Body of pancreas (tissue), 4 donors: ENCODE measurements around the gene ICAM5. TPM values are rescaled to one million over a fixed set of nuclear protein-coding genes. Genes with fewer than 3 reads are reported as not detected.

Experiments
- ATAC-seq: fragments of 150-250 bp; one replicate; pipeline ENCODE4 v1.9.1; 2016
- DNase-seq, 4 donors: peaks; one replicate each; pipeline ENCODE4 v3.0.0-alpha.2; 2019
- H3K27ac ChIP-seq, 4 donors: fragments of 200-600 bp; sonication (generic); 1 replicate in 3 of 4; 2 replicates in 1 of 4; pipeline versions ENCODE4 v1.5.1 to v1.6.1; 2016 to 2019; ENCODE audit warnings: mild to moderate bottlenecking in 1 of 4, mixed read lengths in 1 of 4, moderate library complexity in 1 of 4
- H3K27me3 ChIP-seq, 2 donors: fragments of 200-600 bp; sonication (generic); one replicate each; pipeline ENCODE4 v1.6.0; 2016; ENCODE audit warnings: mild to moderate bottlenecking in 1 of 2
- H3K36me3 ChIP-seq, 2 donors: fragments of 200-600 bp; sonication (generic); replicated peaks in 1 of 2; 2 replicates each; pipeline ENCODE4 v1.5.1; 2016; ENCODE audit warnings: low read depth in 2 of 2; ENCODE audit not compliant: insufficient read depth in 1 of 2
- H3K4me1 ChIP-seq: fragments of 200-600 bp; sonication (generic); one replicate; pipeline ENCODE4 v1.6.0; 2016
- H3K4me3 ChIP-seq, 2 donors: fragments of 200-600 bp; sonication (generic); 1 replicate in 1 of 2; 2 replicates in 1 of 2; pipeline ENCODE4 v1.5.1; 2016 to 2019
- H3K9me3 ChIP-seq, 3 donors: fragments of 200-600 bp; sonication (generic); 1 replicate in 2 of 3; 2 replicates in 1 of 3; pipeline ENCODE4 v1.5.1; 2016
- POLR2A ChIP-seq, 3 donors: fragments of 450-650 bp; IDR thresholded peaks; one replicate each; pipeline ENCODE4 v1.6.1; 2016; ENCODE audit warnings: antibody characterized with exemption in 3 of 3, mild to moderate bottlenecking in 2 of 3
- whole genome bisulfite sequencing, 2 donors: methylation state at CpG; one replicate each; pipeline ENCODE4 v1.1.5; 2017; 5-methylcytosine and 5-hydroxymethylcytosine counted together
- intact Hi-C: fragments of 100-400 bp; cut with DNase I; formaldehyde crosslinking; loops from one replicate; pipeline ENCODE4 v1.15.1; 2023
- total RNA-seq, 2 donors: library from RNA; depleted of rRNA; stranded (reverse); fragments of >200 nt; gene quantifications; one replicate each; pipeline ENCODE4 v1.1.0, GENCODE V29; 2016
- TF ChIP-seq, protein P1 (sequence below), 7 experiments: fragments of 450-650 bp in 4 of 7; fragments of 200-600 bp in 3 of 7; sonication (generic) in 3 of 7; IDR thresholded peaks; one replicate each; pipeline ENCODE4 v1.5.1; 2016 to 2019; ENCODE audit warnings: antibody characterized with exemption in 7 of 7

Gene ICAM5
- total RNA-seq, 2 donors from 2014 or later = 0.33 TPM; not detected in 1

DNA sequence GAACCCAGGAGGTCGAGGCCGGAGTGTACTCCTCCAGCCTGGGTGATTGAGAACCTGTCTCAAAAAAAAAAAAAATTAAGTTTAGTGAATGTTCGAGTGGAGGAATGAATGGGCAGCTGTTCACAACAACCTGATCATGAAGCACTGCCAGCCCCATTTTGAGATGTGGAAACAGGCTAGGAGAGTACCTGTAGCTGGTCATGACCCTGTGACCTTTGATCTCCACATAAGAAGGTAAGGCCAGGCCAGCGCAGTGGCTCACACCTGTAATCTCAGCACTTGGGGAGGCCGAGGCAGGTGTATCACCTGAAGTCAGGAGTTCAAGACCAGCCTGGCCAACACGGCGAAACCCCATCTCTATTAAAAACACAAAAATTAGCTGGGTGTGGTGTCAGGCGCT lies 36.0 kb downstream of the ICAM5 start:
- intact Hi-C loops = no loop called here
- Histone ChIP-seq H3K9me3 (no peaks in the 10 kb centered on the region), H3K27me3 (no peaks in the 10 kb centered on the region), H3K36me3 (peaks cover 0 to 47% of the 10 kb centered on the region in 2 donors), H3K4me1 (no peaks in the 10 kb centered on the region), H3K4me3 (no peak overlapping the region), H3K27ac (no peak overlapping the region)
- WGBS, 2 donors = 85 to 87% methylated on average over 8 of the region's 8 CpGs
- no peak for ATAC-seq
- DNase-seq = no peak
- TF ChIP-seq POLR2A (IDR thresholded peaks at IDR 0.05) = no peak
- TF ChIP-seq, protein P1, sequence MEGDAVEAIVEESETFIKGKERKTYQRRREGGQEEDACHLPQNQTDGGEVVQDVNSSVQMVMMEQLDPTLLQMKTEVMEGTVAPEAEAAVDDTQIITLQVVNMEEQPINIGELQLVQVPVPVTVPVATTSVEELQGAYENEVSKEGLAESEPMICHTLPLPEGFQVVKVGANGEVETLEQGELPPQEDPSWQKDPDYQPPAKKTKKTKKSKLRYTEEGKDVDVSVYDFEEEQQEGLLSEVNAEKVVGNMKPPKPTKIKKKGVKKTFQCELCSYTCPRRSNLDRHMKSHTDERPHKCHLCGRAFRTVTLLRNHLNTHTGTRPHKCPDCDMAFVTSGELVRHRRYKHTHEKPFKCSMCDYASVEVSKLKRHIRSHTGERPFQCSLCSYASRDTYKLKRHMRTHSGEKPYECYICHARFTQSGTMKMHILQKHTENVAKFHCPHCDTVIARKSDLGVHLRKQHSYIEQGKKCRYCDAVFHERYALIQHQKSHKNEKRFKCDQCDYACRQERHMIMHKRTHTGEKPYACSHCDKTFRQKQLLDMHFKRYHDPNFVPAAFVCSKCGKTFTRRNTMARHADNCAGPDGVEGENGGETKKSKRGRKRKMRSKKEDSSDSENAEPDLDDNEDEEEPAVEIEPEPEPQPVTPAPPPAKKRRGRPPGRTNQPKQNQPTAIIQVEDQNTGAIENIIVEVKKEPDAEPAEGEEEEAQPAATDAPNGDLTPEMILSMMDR (IDR thresholded peaks at IDR 0.05) = no peak

DNA sequence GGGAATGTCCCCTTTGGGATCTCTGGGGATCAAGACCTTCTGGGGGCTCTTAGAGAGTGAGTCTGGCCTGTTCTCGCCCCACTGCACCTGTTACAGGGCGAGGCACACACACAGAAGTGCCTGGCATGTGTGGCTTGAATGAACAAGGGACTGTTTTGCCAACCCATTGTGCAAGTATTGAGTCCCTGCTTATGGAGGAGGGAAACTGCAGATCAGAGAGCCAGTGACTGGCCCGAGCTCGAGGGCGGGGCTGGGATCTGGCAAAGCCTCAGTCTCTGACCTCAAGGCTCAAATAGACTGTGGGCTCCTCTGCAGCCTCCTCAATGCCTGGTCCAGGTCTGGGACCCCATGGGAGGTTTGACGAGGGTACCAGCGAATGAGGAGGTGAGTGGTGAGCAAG lies 38.0 kb downstream of the ICAM5 start:
- H3K4me1 ChIP-seq = peaks cover 13% of the 10 kb centered on the region
- intact Hi-C loops = no loop called here
- no peak overlapping the region for H3K4me3 ChIP-seq
- no peaks in the 10 kb centered on the region for H3K9me3 ChIP-seq
- H3K27ac ChIP-seq = no peak overlapping the region
- no peak for ATAC-seq
- peaks cover 0 to 33% of the 10 kb centered on the region in 2 donors for H3K36me3 ChIP-seq
- H3K27me3 ChIP-seq = no peaks in the 10 kb centered on the region
- WGBS, 2 donors = 91 to 92% methylated on average over 5 to 7 of the region's 7 CpGs
- TF ChIP-seq, protein P1 (IDR thresholded peaks at IDR 0.05) = no peak
- TF ChIP-seq POLR2A (IDR thresholded peaks at IDR 0.05) = no peak
- no peak for DNase-seq

DNA sequence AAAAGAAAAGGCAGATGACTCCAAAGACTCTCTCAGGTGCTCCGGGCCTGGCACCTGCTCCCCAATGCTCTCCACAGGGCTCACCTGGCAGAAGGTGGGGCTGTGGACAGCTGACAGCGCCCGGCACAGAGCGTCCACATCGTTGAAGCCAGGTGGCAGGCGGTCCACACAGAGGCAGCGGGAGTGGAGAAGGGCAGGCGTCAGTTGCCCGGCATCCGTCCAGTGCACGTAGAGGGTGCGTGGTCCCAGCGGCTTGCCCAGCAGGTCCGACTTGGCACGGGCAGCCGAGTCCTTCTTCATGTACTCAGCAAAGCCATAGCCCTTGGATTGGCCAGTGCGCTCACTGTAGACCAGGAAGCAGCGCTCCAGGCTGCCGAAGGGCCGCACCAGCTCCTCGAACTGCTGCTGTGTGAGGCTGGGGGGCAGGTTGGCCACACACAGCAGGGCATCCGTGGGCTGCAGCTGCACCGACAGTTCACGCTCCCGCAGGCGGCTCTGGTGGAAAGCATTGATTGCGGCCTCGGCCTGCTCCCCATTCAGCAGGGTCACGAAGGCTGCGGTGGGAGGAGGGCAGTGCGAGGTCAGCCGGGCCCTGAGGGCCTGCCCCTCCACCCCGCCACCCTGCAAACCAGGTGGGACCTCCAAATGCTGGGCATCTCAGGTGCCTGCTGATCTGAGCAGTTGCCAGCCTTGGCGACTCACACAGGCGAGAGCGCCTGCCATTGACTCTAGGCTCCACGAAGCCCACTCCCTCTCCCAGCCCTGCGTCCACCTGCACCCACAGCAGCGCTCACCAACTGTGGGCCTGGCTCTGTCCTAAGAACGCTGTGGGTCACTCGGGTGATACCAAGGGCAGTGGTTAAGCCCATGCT lies 39.0 kb downstream of the ICAM5 start:
- Histone ChIP-seq H3K36me3 (peaks cover 0 to 33% of the 10 kb centered on the region in 2 donors), H3K9me3 (no peaks in the 10 kb centered on the region), H3K27ac (no peak overlapping the region), H3K4me1 (peaks cover 15% of the 10 kb centered on the region), H3K4me3 (no peak overlapping the region), H3K27me3 (no peaks in the 10 kb centered on the region)
- no peak for TF ChIP-seq POLR2A (IDR thresholded peaks at IDR 0.05)
- TF ChIP-seq, protein P1 (IDR thresholded peaks at IDR 0.05) = no peak
- intact Hi-C loops = no loop called here
- DNase-seq (no peak), ATAC-seq (no peak)
- 93 to 94% methylated on average over 21 to 39 of the region's 41 CpGs for WGBS, 2 donors

DNA sequence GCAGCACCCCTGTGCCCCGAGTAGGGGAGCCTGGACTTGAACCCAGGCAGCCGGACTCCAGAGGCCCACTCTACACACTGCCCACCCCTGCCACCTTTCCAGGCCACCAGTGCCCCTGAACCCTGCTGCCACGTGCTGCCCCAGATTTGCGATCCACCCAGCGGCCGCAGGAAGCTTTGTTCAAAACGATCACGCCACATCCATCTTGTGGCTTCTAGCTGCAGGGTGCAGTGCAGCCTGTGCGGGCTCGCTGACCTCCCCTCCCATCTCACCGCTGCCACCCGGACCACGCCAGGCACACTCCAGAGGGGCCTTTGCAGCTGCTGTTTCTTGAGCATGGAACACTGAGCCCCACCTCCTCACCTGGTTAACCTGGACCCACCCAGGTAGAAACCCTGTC lies 39.8 kb downstream of the ICAM5 start:
- 88 to 93% methylated on average over 3 to 13 of the region's 13 CpGs for WGBS, 2 donors
- Histone ChIP-seq H3K4me1 (peaks cover 23% of the 10 kb centered on the region), H3K9me3 (no peaks in the 10 kb centered on the region), H3K27ac (no peak overlapping the region), H3K4me3 (no peak overlapping the region), H3K36me3 (peaks cover 0 to 33% of the 10 kb centered on the region in 2 donors), H3K27me3 (no peaks in the 10 kb centered on the region)
- no peak for TF ChIP-seq POLR2A (IDR thresholded peaks at IDR 0.05)
- TF ChIP-seq, protein P1 (IDR thresholded peaks at IDR 0.05) = no peak
- DNase-seq (no peak), ATAC-seq (no peak)
- intact Hi-C loops = no loop called here
